H1 (cell line): ENCODE data around the gene SHCBP1. TPM values are rescaled to one million over a fixed set of nuclear protein-coding genes. Genes with fewer than 3 reads are reported as not detected.

Experiments
- CTCF ChIA-PET: fragments of 300-600 bp; sonication (Branson Sonifier 250); formaldehyde crosslinking; loops from one replicate; lab custom pipeline; 2021; ENCODE audit not compliant: partially characterized antibody; lab: Charles Lee
- POLR2A ChIA-PET: fragments of 300-600 bp; sonication (Branson Sonifier 250); formaldehyde crosslinking; loops from one replicate; lab custom pipeline; 2021; ENCODE audit warnings: inconsistent platforms; ENCODE audit not compliant: partially characterized antibody; lab: Charles Lee
- DNase-seq, 2 experiments: peaks; one replicate each; pipeline versions ENCODE4 v3.0.0 to v3.0.0-alpha.2; 2010 to 2022; ENCODE audit warnings: low spot score in 2 of 2, low read depth in 1 of 2, mixed read lengths in 1 of 2
- FAIRE-seq: peaks from 2 replicates; lab custom pipeline; 2011; peaks lifted over from hg19 to GRCh38; lab: Jason Lieb, UNC
- H2AFZ ChIP-seq: 2 replicates; pipeline ENCODE4 v1.8.1; 2012; ENCODE audit warnings: low read length, inconsistent platforms
- H2AK5ac ChIP-seq: 2 replicates; pipeline ENCODE4 v1.6.1; 2013; ENCODE audit warnings: low read depth, low read length
- H2BK120ac ChIP-seq: replicated peaks from 2 replicates; pipeline ENCODE3; 2013; ENCODE audit warnings: low read depth, low read length, inconsistent platforms
- H2BK12ac ChIP-seq: 2 replicates; pipeline ENCODE4 v1.6.1; 2013; ENCODE audit warnings: low read depth, low read length
- H2BK15ac ChIP-seq: 2 replicates; pipeline ENCODE4 v1.6.1; 2013; ENCODE audit warnings: low read length
- H2BK20ac ChIP-seq: 2 replicates; pipeline ENCODE4 v1.6.1; 2013; ENCODE audit warnings: low read length
- H2BK5ac ChIP-seq: 2 replicates; pipeline ENCODE4 v1.6.1; 2013; ENCODE audit warnings: low read depth, low read length
- H3K14ac ChIP-seq: 2 replicates; pipeline ENCODE4 v1.6.1; 2013; ENCODE audit warnings: inconsistent platforms; ENCODE audit not compliant: insufficient read length
- H3K18ac ChIP-seq: 2 replicates; pipeline ENCODE4 v1.6.1; 2013; ENCODE audit warnings: low read length; ENCODE audit errors: extremely low read depth
- H3K23ac ChIP-seq: 2 replicates; pipeline ENCODE4 v1.6.1; 2013; ENCODE audit warnings: inconsistent platforms; ENCODE audit not compliant: insufficient read length
- H3K23me2 ChIP-seq: 2 replicates; pipeline ENCODE4 v1.6.1; 2013; ENCODE audit warnings: low read depth, low read length
- H3K27ac ChIP-seq: 2 replicates; pipeline ENCODE4 v1.6.1; 2011; ENCODE audit warnings: low read depth, low read length, inconsistent platforms
- H3K27me3 ChIP-seq, 4 experiments: replicated peaks in 1 of 4; 1 replicate in 1 of 4; 2 replicates in 3 of 4; pipeline versions ENCODE4 v1.6.1 to v1.8.1; 2011 to 2013; ENCODE audit warnings: low read length in 3 of 4, mild to moderate bottlenecking in 3 of 4, inconsistent platforms in 2 of 4, mixed read lengths in 2 of 4, moderate library complexity in 1 of 4; ENCODE audit not compliant: control insufficient read depth in 3 of 4, insufficient read depth in 3 of 4; ENCODE audit errors: extremely low read depth in 1 of 4
- H3K36me3 ChIP-seq, 4 experiments: 2 replicates each; pipeline versions ENCODE4 v1.6.1 to v1.8.1; 2011 to 2013; ENCODE audit warnings: mild to moderate bottlenecking in 4 of 4, low read length in 3 of 4, moderate library complexity in 2 of 4, control low read depth in 1 of 4, inconsistent platforms in 1 of 4; ENCODE audit not compliant: insufficient read depth in 4 of 4, control insufficient read depth in 2 of 4
- H3K4ac ChIP-seq: replicated peaks from 2 replicates; pipeline ENCODE3; 2013; ENCODE audit warnings: low read length, low read depth, mixed read lengths, inconsistent platforms; ENCODE audit not compliant: insufficient read length
- H3K4me1 ChIP-seq, 4 experiments: replicated peaks in 1 of 4; 1 replicate in 1 of 4; 2 replicates in 3 of 4; pipeline versions ENCODE4 v1.6.1 to v1.8.1; 2011 to 2013; ENCODE audit warnings: low read length in 3 of 4, inconsistent platforms in 2 of 4, mixed read lengths in 1 of 4; ENCODE audit not compliant: insufficient read depth in 4 of 4, control insufficient read depth in 3 of 4
- H3K4me2 ChIP-seq, 2 experiments: 2 replicates each; pipeline versions ENCODE4 v1.6.1 to v1.8.1; 2011 to 2013; ENCODE audit warnings: low read depth in 2 of 2, low read length in 2 of 2, control low read depth in 1 of 2, inconsistent platforms in 1 of 2, mild to moderate bottlenecking in 1 of 2; ENCODE audit not compliant: insufficient read depth in 1 of 2
- H3K4me3 ChIP-seq, 4 experiments: fragments of 200-600, 300-600 bp in 1 of 4; sonication (generic), shearing (Covaris generic), sonication (Bioruptor Twin) in 1 of 4; 2 replicates each; pipeline versions ENCODE4 v1.5.1 to v1.8.1; 2011 to 2016; ENCODE audit warnings: low read length in 4 of 4, low read depth in 3 of 4, control low read depth in 2 of 4, inconsistent platforms in 2 of 4, mild to moderate bottlenecking in 2 of 4, mixed read lengths in 1 of 4, moderate library complexity in 1 of 4; ENCODE audit not compliant: insufficient read depth in 2 of 4; ENCODE audit errors: extremely low read depth in 1 of 4
- H3K56ac ChIP-seq: replicated peaks from 2 replicates; pipeline ENCODE3; 2013; ENCODE audit warnings: low read depth, mild to moderate bottlenecking, mixed read lengths, low read length, inconsistent platforms; ENCODE audit not compliant: insufficient read length
- H3K79me1 ChIP-seq: 2 replicates; pipeline ENCODE4 v1.6.1; 2013; ENCODE audit warnings: low read depth, low read length, control low read depth
- H3K79me2 ChIP-seq, 2 experiments: 2 replicates each; pipeline versions ENCODE4 v1.6.1 to v1.8.1; 2012 to 2013; ENCODE audit warnings: low read length in 2 of 2, mild to moderate bottlenecking in 2 of 2, inconsistent platforms in 1 of 2; ENCODE audit not compliant: insufficient read depth in 2 of 2, control insufficient read depth in 1 of 2
- H3K9ac ChIP-seq, 4 experiments: replicated peaks in 1 of 4; 1 replicate in 1 of 4; 2 replicates in 3 of 4; pipeline versions ENCODE4 v1.6.1 to v1.8.1; 2011 to 2013; ENCODE audit warnings: low read depth in 3 of 4, low read length in 3 of 4, control low read depth in 2 of 4, mild to moderate bottlenecking in 2 of 4, moderate library complexity in 2 of 4, inconsistent platforms in 1 of 4; ENCODE audit errors: extremely low read depth in 1 of 4
- H3K9me3 ChIP-seq, 2 experiments: 2 replicates each; pipeline versions ENCODE4 v1.6.1 to v1.8.1; 2012 to 2013; ENCODE audit warnings: mild to moderate bottlenecking in 2 of 2, moderate library complexity in 2 of 2, control low read depth in 1 of 2, inconsistent platforms in 1 of 2, low read depth in 1 of 2, low read length in 1 of 2, mixed read lengths in 1 of 2; ENCODE audit not compliant: insufficient read depth in 2 of 2
- H4K20me1 ChIP-seq, 2 experiments: replicated peaks in 1 of 2; 2 replicates each; pipeline versions ENCODE3 to v1.8.1; 2011 to 2013; ENCODE audit warnings: inconsistent platforms in 2 of 2, low read length in 2 of 2, mild to moderate bottlenecking in 1 of 2; ENCODE audit not compliant: insufficient read depth in 2 of 2, control insufficient read depth in 1 of 2
- H4K5ac ChIP-seq: 2 replicates; pipeline ENCODE4 v1.6.1; 2013; ENCODE audit warnings: low read length, low read depth, mixed read lengths, inconsistent platforms; ENCODE audit not compliant: insufficient read length
- H4K8ac ChIP-seq: 2 replicates; pipeline ENCODE4 v1.8.0; 2013; ENCODE audit warnings: mild to moderate bottlenecking, moderate library complexity, low read length, inconsistent platforms; ENCODE audit not compliant: insufficient read depth; ENCODE audit errors: extremely low read depth
- H4K91ac ChIP-seq: replicated peaks from 2 replicates; pipeline ENCODE3; 2013; ENCODE audit warnings: low read length, mixed read lengths, inconsistent platforms; ENCODE audit not compliant: insufficient read length
- GTF2F1 ChIP-seq: IDR thresholded peaks from 2 replicates; pipeline ENCODE4 v1.6.1; 2012; ENCODE audit warnings: low read depth, low read length, improper control_type of control experiment, borderline replicate concordance
- HDAC2 ChIP-seq, 2 experiments: fragments of 300-600 bp in 1 of 2; sonication (generic) in 1 of 2; IDR thresholded peaks; 2 replicates each; pipeline ENCODE4 v1.6.1; 2011 to 2012; ENCODE audit warnings: low read depth in 2 of 2, low read length in 2 of 2, mild to moderate bottlenecking in 2 of 2, moderate library complexity in 2 of 2, borderline replicate concordance in 1 of 2, inconsistent platforms in 1 of 2
- KDM5A ChIP-seq: fragments of 200-600 bp; IDR thresholded peaks from 2 replicates; pipeline ENCODE4 v1.7.1; 2012; ENCODE audit warnings: mild to moderate bottlenecking, low read length, inconsistent platforms, mixed read lengths
- NRF1 ChIP-seq: IDR thresholded peaks from 2 replicates; pipeline ENCODE4 v1.6.1; 2011; ENCODE audit warnings: mild to moderate bottlenecking, low read depth, low read length, improper control_type of control experiment
- SP4 ChIP-seq: IDR thresholded peaks from 2 replicates; pipeline ENCODE4 v1.6.1; 2012; ENCODE audit warnings: low read length, inconsistent platforms
- SRF ChIP-seq: IDR thresholded peaks from 2 replicates; pipeline ENCODE4 v1.6.1; 2011; ENCODE audit warnings: mild to moderate bottlenecking, low read depth, low read length, moderate library complexity
- TCF12 ChIP-seq: IDR thresholded peaks from 2 replicates; pipeline ENCODE4 v1.6.1; 2011; ENCODE audit warnings: low read depth, mild to moderate bottlenecking, low read length
- YY1 ChIP-seq: IDR thresholded peaks from 2 replicates; pipeline ENCODE4 v1.6.1; 2011; ENCODE audit warnings: low read depth, mild to moderate bottlenecking, low read length
- WGBS, 2 experiments: shearing (Covaris generic) in 1 of 2; methylation state at CpG; one replicate each; pipeline versions ENCODE4 v1.1.6 to v1.1.7; 2013 to 2015; ENCODE audit warnings: low lambda C conversion rate in 2 of 2, mixed read lengths in 2 of 2, inconsistent platforms in 1 of 2, low coverage in 1 of 2, missing lambda C conversion rate in 1 of 2; ENCODE audit not compliant: insufficient replicate concordance in 2 of 2, insufficient coverage in 1 of 2, insufficient read length in 1 of 2; ENCODE audit errors: extremely low coverage in 1 of 2, missing lambda C conversion rate in 1 of 2; 5-methylcytosine and 5-hydroxymethylcytosine counted together
- polyA plus RNA-seq, 7 experiments: library from polyadenylated mRNA; depleted of rRNA in 3 of 7; stranded (reverse) in 5 of 7; unstranded in 2 of 7; fragments of >200 nt in 5 of 7; fragments of 200-250 nt in 2 of 7; gene quantifications; 1 replicate in 5 of 7; 2 replicates in 1 of 7; 4 replicates in 1 of 7; pipeline versions ENCODE4 v1.2.1 to v1.2.3, GENCODE V29; 2011 to 2013; ENCODE audit warnings: missing spikeins in 2 of 7, mixed read lengths in 2 of 7
- total RNA-seq: library from RNA; stranded (reverse); fragmentation: NEBNext Ultra II Directional; extraction: Animal tissue kit (Norgen Biotek cat#: 25700); gene quantifications from 2 replicates; pipeline ENCODE4 v1.2.1, GENCODE V29; 2021

The SHCBP1 gene
- total and polyA plus RNA-seq, 2 of the 8 experiments (the other 6 are each of a cell fraction or from before 2014, with no cell fraction given): 5.7 to 14.8 TPM

- no peak overlapping the region for H3K23ac ChIP-seq
- no peak overlapping the region for H3K27ac ChIP-seq
- no peaks in the 10 kb centered on the region for H4K20me1 ChIP-seq
- no peak overlapping the region for H3K56ac ChIP-seq
- FAIRE-seq (no peak), DNase-seq (no peak)
- H3K4me2 ChIP-seq: no peak overlapping the region
- no peak overlapping the region for H2BK120ac ChIP-seq
- H3K4ac ChIP-seq: no peak overlapping the region
- H3K18ac ChIP-seq: no peak overlapping the region
- H3K9ac ChIP-seq: no peak overlapping the region
- no peaks in the 10 kb centered on the region for H3K23me2 ChIP-seq
- no peak overlapping the region for H2BK5ac ChIP-seq
- H2BK12ac ChIP-seq: no peak overlapping the region
- H4K8ac ChIP-seq: no peak overlapping the region
- H3K14ac ChIP-seq: no peak overlapping the region
- H3K79me2 ChIP-seq: no peaks in the 10 kb centered on the region
- H3K9me3 ChIP-seq: no peaks in the 10 kb centered on the region; a peak in 1 of 4 replicates
- no peak overlapping the region for H3K4me3 ChIP-seq
- peaks cover 0 to 6% (median 2%) of the 10 kb centered on the region in 4 experiments; a peak in 1 of 7 replicates for H3K4me1 ChIP-seq
- ChIA-PET POLR2A (no interaction called here), CTCF (interaction anchor here (1.0 to 2.0 kb wide), 3 partner anchors 9 to 24 kb away, joined by 3 to 10 read pairs (median 3); no protein-coding TSS in a partner anchor)
- WGBS, 2 experiments: 91% methylated on average over 27 of the region's 27 CpGs; no CpG with 5 or more reads in 1 of the 2 experiments
- H2BK20ac ChIP-seq: no peak overlapping the region
- H2AFZ ChIP-seq: no peak overlapping the region
- no peak overlapping the region for H2AK5ac ChIP-seq
- H3K27me3 ChIP-seq: no peaks in the 10 kb centered on the region; a peak in 1 of 7 replicates
- H2BK15ac ChIP-seq: no peak overlapping the region
- no peak overlapping the region for H4K5ac ChIP-seq
- no peaks in the 10 kb centered on the region for H3K79me1 ChIP-seq
- no peak overlapping the region for H4K91ac ChIP-seq
- H3K36me3 ChIP-seq: no peaks in the 10 kb centered on the region
- no peak for TF ChIP-seq HDAC2 (IDR thresholded peaks at IDR 0.05; ENCODE audit: borderline replicate concordance in 1 of 2, low read depth in 2 of 2, low read length in 2 of 2)
- TF ChIP-seq YY1: no peak
- TF ChIP-seq GTF2F1: no peak
- no peak for TF ChIP-seq SRF
- no peak for TF ChIP-seq KDM5A
- no peak for TF ChIP-seq SP4
- TF ChIP-seq TCF12: no peak
- no peak for TF ChIP-seq NRF1
Observed at GRCh38 chr16:46649588-46650253, 28.5 kb upstream of the SHCBP1 start.
